Loucy (cell line): ENCODE measurements around the gene RPRD2.

Experiments used
- H2AFZ ChIP-seq: fragments of 200-600 bp; sonication (generic); 2 replicates; pipeline ENCODE4 v1.6.0; 2016; ENCODE audit warnings: antibody characterized with exemption, mild to moderate bottlenecking, low read length, moderate library complexity
- H3F3A ChIP-seq: fragments of 200-600 bp; 2 replicates; pipeline ENCODE4 v1.6.0; 2016; ENCODE audit warnings: antibody characterized with exemption, low read depth, mild to moderate bottlenecking
- H3K27me3 ChIP-seq: fragments of 200-600 bp; sonication (generic); 2 replicates; pipeline ENCODE4 v1.6.1; 2014; ENCODE audit warnings: low read length, mild to moderate bottlenecking; ENCODE audit not compliant: insufficient read depth, poor library complexity, severe bottlenecking
- H3K36me3 ChIP-seq: fragments of 200-600 bp; sonication (generic); 2 replicates; pipeline ENCODE4 v1.6.1; 2016; ENCODE audit warnings: low read length; ENCODE audit not compliant: insufficient read depth
- H3K4me1 ChIP-seq: fragments of 200-600 bp; sonication (generic); 2 replicates; pipeline ENCODE4 v1.5.1; 2014; ENCODE audit warnings: low read length, mild to moderate bottlenecking; ENCODE audit not compliant: insufficient read depth, poor library complexity, severe bottlenecking
- H3K4me2 ChIP-seq: fragments of 200-600 bp; sonication (generic); 2 replicates; pipeline ENCODE4 v1.6.0; 2014; ENCODE audit warnings: antibody characterized with exemption, low read length, low read depth, mild to moderate bottlenecking; ENCODE audit not compliant: poor library complexity, severe bottlenecking
- H3K4me3 ChIP-seq: fragments of 200-600 bp; sonication (generic); 2 replicates; pipeline ENCODE4 v1.5.1; 2014; ENCODE audit warnings: low read length, mild to moderate bottlenecking, mixed read lengths; ENCODE audit not compliant: poor library complexity, severe bottlenecking
- H3K79me2 ChIP-seq: fragments of 200-600 bp; sonication (generic); 2 replicates; pipeline ENCODE4 v1.6.1; 2014; ENCODE audit warnings: low read length; ENCODE audit not compliant: insufficient read depth
- H3K9ac ChIP-seq: fragments of 200-600 bp; sonication (generic); 2 replicates; pipeline ENCODE4 v1.6.0; 2014; ENCODE audit warnings: mild to moderate bottlenecking, low read depth, low read length, moderate library complexity; ENCODE audit not compliant: poor library complexity, severe bottlenecking
- H3K9me2 ChIP-seq: fragments of 200-600 bp; sonication (generic); replicated peaks from 2 replicates; pipeline ENCODE4 v1.6.1; 2016; ENCODE audit warnings: low read depth, low read length, mixed read lengths
- H3K9me3 ChIP-seq: fragments of 200-600 bp; sonication (generic); 2 replicates; pipeline ENCODE4 v1.6.1; 2014; ENCODE audit warnings: mild to moderate bottlenecking, antibody characterized with exemption, low read length, low read depth; ENCODE audit not compliant: insufficient read depth
- H4K20me1 ChIP-seq: fragments of 200-600 bp; sonication (generic); 2 replicates; pipeline ENCODE4 v1.6.0; 2014; ENCODE audit warnings: antibody characterized with exemption, low read length, mild to moderate bottlenecking; ENCODE audit not compliant: insufficient read depth, poor library complexity, severe bottlenecking
- EZH2phosphoT487 ChIP-seq: fragments of 200-600 bp; IDR thresholded peaks from 2 replicates; pipeline ENCODE4 v1.6.1; 2018; ENCODE audit warnings: antibody characterized with exemption, mild to moderate bottlenecking, moderate library complexity, borderline replicate concordance
- TF ChIP-seq, protein P1 (sequence below): fragments of 200-600 bp; sonication (generic); conservative IDR thresholded peaks from 2 replicates; pipeline ENCODE4 v1.5.1; 2014; ENCODE audit warnings: mild to moderate bottlenecking, antibody characterized with exemption, low read length

Gene RPRD2

DNA sequence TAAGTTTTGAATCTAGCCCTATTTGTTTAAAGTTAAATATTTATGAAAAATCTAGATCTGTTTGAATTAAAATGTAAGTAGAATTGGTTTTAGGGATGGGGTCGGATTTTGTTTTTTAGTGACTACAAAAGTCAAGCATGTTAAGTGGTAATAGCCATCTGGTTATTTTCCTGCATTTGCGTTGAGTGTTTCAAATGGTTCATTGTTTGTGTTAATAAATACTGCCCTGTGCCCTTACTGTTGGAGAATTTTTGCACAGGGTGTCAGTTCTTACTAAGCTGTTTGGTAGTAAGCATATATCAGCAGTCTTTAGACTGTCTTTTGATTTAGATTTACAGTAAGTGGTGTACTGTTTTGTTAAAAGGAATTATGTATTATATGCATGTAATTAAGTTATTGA lies 77.2 kb downstream of the RPRD2 start:
- no peak for TF ChIP-seq EZH2phosphoT487
- TF ChIP-seq, protein P1, sequence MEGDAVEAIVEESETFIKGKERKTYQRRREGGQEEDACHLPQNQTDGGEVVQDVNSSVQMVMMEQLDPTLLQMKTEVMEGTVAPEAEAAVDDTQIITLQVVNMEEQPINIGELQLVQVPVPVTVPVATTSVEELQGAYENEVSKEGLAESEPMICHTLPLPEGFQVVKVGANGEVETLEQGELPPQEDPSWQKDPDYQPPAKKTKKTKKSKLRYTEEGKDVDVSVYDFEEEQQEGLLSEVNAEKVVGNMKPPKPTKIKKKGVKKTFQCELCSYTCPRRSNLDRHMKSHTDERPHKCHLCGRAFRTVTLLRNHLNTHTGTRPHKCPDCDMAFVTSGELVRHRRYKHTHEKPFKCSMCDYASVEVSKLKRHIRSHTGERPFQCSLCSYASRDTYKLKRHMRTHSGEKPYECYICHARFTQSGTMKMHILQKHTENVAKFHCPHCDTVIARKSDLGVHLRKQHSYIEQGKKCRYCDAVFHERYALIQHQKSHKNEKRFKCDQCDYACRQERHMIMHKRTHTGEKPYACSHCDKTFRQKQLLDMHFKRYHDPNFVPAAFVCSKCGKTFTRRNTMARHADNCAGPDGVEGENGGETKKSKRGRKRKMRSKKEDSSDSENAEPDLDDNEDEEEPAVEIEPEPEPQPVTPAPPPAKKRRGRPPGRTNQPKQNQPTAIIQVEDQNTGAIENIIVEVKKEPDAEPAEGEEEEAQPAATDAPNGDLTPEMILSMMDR = no peak
- Histone ChIP-seq H3K4me1 (no peaks in the 10 kb centered on the region), H3K9me2 (no peaks in the 10 kb centered on the region), H3F3A (no peaks in the 10 kb centered on the region), H3K4me2 (no peak overlapping the region), H3K4me3 (no peak overlapping the region), H3K9ac (no peak overlapping the region), H3K27me3 (no peaks in the 10 kb centered on the region), H2AFZ (no peak overlapping the region), H4K20me1 (no peaks in the 10 kb centered on the region), H3K36me3 (peaks cover 56% of the 10 kb centered on the region), H3K79me2 (0 out of 2 replicates have a peak, but pooled peaks cover under 1% of the 10 kb centered on the region), H3K9me3 (no peaks in the 10 kb centered on the region)

DNA sequence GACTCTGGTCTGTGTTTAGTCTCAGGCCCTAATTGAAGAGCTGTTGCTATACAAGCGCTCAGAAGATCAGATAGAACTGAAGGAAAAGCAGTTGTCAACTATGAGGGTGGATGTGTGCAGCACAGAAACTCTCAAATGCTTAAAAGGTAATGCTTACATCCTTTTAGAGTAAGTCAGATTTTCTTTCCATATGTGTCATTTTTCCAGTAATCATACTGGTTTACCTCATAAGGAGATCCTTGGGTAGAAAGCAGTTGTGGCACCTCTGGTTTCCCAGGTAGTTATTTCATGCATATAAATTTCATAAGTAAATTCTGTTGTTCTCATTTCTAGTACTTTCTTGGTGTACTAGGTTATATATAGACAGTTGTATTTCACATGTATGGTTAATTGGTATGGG lies 80.3 kb downstream of the RPRD2 start:
- Histone ChIP-seq H3K4me2 (no peak overlapping the region), H3K9me3 (no peaks in the 10 kb centered on the region), H3K79me2 (no peaks in the 10 kb centered on the region), H3K36me3 (peaks cover 80% of the 10 kb centered on the region), H3F3A (no peaks in the 10 kb centered on the region), H2AFZ (no peak overlapping the region), H3K9me2 (no peaks in the 10 kb centered on the region), H3K4me3 (no peak overlapping the region), H3K4me1 (no peaks in the 10 kb centered on the region), H3K27me3 (no peaks in the 10 kb centered on the region), H3K9ac (no peak overlapping the region), H4K20me1 (no peaks in the 10 kb centered on the region)
- TF ChIP-seq EZH2phosphoT487 = no peak
- TF ChIP-seq, protein P1 = no peak

DNA sequence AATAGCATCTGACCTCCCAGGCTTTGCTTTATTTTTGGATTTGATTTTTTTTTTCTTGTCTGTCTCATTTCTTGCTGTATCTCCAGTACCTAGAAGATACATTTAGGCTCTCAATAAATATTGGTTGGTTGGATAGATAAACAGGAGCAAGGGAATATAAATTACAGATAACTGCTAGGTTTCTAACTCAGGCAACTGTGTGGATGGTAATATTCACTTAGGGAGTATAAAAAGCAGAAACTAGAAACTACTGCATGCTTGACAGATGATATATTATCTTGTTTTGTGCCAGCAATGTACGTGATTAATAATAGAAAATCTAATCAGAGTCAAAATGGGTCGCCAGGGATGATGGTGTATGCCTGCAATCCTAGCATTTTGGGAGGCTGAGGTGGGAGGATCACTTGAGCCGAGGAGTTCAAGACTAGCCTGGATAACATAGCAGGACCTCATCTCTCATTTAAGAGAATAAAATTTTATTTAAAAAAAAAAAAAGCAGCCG lies 92.2 kb downstream of the RPRD2 start:
- Histone ChIP-seq H3K9ac (no peak overlapping the region), H4K20me1 (peaks cover 4% of the 10 kb centered on the region), H3K79me2 (no peaks in the 10 kb centered on the region), H3F3A (no peaks in the 10 kb centered on the region; the same call in 1 of the 2 replicates), H3K4me2 (no peak overlapping the region), H3K36me3 (peaks cover 76% of the 10 kb centered on the region; the same call in 1 of the 2 replicates), H2AFZ (no peak overlapping the region), H3K4me1 (no peaks in the 10 kb centered on the region), H3K9me2 (no peaks in the 10 kb centered on the region), H3K9me3 (no peaks in the 10 kb centered on the region), H3K27me3 (no peaks in the 10 kb centered on the region), H3K4me3 (no peak overlapping the region)
- TF ChIP-seq, protein P1 = no peak
- no peak for TF ChIP-seq EZH2phosphoT487
